RWPE2 (cell line): ENCODE results near the gene ACOX3.

ENCODE experiments used
- ATAC-seq: fragments of 200-7000 bp; cut with Tn5 transposase; 3 replicates; pipeline ENCODE4 v1.9.1; 2021; ENCODE audit warnings: low read depth
- DNase-seq: peaks from one replicate; pipeline ENCODE4 v3.0.0-alpha.2; 2020; ENCODE audit warnings: low spot score
- H3K27ac ChIP-seq: fragments of 450-650 bp; 2 replicates; pipeline ENCODE4 v1.5.1; 2017; ENCODE audit warnings: mild to moderate bottlenecking; ENCODE audit not compliant: poor library complexity, severe bottlenecking
- H3K27me3 ChIP-seq: fragments of 250-450 bp; sonication (Bioruptor Pico); 2 replicates; pipeline ENCODE4 v1.5.1; 2021; ENCODE audit warnings: mild to moderate bottlenecking, moderate library complexity; ENCODE audit not compliant: insufficient read depth, poor library complexity, severe bottlenecking
- H3K36me3 ChIP-seq: fragments of 250-450 bp; sonication (Bioruptor Pico); 2 replicates; pipeline ENCODE4 v1.5.1; 2020; ENCODE audit warnings: low read depth, mild to moderate bottlenecking, moderate library complexity
- H3K4me1 ChIP-seq: fragments of 250-450 bp; sonication (Bioruptor Pico); 2 replicates; pipeline ENCODE4 v1.5.1; 2021; ENCODE audit warnings: mild to moderate bottlenecking, moderate library complexity; ENCODE audit not compliant: insufficient read depth, poor library complexity, severe bottlenecking
- H3K4me3 ChIP-seq: fragments of 250-450 bp; sonication (Bioruptor Pico); 2 replicates; pipeline ENCODE4 v1.5.1; 2021; ENCODE audit warnings: mild to moderate bottlenecking, moderate library complexity; ENCODE audit not compliant: severe bottlenecking
- H3K9me3 ChIP-seq: fragments of 250-450 bp; sonication (Bioruptor Pico); 2 replicates; pipeline ENCODE4 v1.5.1; 2021; ENCODE audit warnings: mild to moderate bottlenecking, moderate library complexity; ENCODE audit not compliant: severe bottlenecking
- TF ChIP-seq, protein P1 (sequence below): fragments of 450-650 bp; IDR thresholded peaks from one replicate; pipeline ENCODE4 v1.5.1; 2017; ENCODE audit warnings: mild to moderate bottlenecking, moderate library complexity; ENCODE audit not compliant: poor library complexity, severe bottlenecking

ACOX3 gene

DNA sequence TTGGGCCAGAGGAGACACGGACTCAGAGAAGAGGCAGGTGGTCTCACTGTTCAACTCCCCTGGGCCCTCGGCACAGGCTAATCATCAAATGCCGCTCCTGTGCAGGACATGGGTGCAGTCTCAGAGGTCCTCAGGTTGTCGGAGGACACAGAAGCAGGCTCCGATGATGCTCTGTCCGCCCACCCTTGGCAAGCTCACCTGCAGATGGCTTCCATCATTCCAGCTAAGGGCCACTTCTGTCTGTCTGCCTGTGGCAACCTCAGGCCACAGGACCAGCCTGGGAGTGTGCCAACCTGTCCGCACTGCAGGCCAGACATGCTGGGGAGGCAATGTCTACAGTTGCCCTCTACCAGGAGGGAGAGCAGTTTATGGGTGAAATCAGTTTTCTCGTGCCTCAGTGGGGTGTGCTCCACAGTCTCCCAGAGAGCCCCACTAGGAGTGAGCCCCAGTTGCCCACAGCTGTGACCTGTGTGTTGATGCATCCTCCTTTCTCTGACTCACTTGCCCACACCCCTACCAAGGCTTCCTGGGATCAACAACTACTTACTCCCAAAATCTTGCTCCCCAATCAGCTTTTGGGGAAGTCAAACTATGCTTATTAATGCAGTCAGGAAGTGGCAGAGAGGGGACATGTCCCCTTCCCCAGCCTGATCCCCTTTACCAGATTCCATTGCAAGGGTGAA lies 115.1 kb downstream of the ACOX3 start:
- H3K27ac ChIP-seq = no peak overlapping the region
- TF ChIP-seq, protein P1, sequence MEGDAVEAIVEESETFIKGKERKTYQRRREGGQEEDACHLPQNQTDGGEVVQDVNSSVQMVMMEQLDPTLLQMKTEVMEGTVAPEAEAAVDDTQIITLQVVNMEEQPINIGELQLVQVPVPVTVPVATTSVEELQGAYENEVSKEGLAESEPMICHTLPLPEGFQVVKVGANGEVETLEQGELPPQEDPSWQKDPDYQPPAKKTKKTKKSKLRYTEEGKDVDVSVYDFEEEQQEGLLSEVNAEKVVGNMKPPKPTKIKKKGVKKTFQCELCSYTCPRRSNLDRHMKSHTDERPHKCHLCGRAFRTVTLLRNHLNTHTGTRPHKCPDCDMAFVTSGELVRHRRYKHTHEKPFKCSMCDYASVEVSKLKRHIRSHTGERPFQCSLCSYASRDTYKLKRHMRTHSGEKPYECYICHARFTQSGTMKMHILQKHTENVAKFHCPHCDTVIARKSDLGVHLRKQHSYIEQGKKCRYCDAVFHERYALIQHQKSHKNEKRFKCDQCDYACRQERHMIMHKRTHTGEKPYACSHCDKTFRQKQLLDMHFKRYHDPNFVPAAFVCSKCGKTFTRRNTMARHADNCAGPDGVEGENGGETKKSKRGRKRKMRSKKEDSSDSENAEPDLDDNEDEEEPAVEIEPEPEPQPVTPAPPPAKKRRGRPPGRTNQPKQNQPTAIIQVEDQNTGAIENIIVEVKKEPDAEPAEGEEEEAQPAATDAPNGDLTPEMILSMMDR = no peak
- H3K4me1 ChIP-seq = no peaks in the 10 kb centered on the region
- no peak for ATAC-seq
- no peaks in the 10 kb centered on the region for H3K27me3 ChIP-seq
- no peaks in the 10 kb centered on the region for H3K36me3 ChIP-seq
- no peak overlapping the region for H3K4me3 ChIP-seq
- H3K9me3 ChIP-seq = no peaks in the 10 kb centered on the region
- peak; percentile 32 for DNase-seq

DNA sequence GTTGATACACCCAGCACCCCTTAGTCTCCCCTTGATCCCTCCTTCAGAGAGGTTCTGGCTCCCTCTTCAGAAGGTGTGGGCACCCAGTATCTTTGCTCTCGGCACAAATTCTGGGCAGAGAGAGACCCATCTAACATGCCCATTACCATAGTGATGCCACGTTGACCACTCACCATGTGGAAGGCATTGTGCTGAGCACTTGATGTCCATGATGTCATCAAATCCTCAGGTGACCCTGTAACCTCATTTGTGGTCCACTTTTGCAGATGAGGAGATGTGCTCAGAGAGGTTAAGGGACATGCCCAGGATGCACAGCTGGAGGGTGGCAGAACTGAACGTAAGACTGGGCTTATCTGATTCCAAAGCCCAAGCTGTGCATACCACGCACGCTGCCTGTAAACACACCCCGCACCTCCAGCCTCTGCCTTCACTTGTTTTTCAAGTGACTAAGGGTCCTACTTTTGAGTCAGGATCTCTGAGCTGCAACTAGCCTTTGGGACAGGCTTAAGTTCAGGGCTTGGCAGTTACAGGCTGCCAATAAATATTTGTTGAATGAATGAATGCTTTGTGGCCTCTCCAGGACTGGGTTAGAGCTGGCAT lies 115.8 kb downstream of the ACOX3 start:
- Histone ChIP-seq H3K27ac (no peak overlapping the region), H3K4me3 (no peak overlapping the region), H3K27me3 (no peaks in the 10 kb centered on the region), H3K36me3 (no peaks in the 10 kb centered on the region), H3K9me3 (no peaks in the 10 kb centered on the region), H3K4me1 (peaks cover 3% of the 10 kb centered on the region)
- DNase-seq = peak; percentile 33
- peak; percentile 51 for ATAC-seq
- TF ChIP-seq, protein P1 = no peak

DNA sequence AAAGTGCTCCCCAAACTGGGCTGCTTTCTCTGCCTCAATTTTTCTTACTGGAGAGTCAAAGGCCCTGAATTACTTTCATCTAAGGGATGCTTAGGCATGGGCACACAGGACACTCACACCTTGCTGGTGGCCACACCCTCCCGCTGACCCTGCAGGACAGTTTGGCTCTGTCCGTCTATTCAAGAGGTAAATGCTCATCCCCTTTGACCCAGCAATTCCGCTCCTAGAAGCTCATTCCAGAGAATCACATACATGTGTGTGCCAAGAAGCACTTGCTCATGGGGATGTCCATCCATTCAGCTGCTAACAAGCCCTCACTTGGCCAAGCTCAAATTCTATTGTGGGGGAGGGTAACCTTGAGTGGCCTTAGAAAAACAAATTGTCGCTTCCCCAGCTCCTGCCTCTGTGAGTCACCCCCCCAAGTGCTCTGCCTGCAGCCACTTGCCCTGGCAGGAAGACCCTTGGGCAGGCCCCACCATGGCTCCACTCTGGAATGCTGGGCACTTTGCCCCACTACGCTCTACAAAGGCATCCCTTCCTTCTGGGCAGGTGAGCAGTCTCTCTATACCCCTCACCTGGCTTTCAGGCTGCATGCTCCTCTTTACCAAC lies 116.5 kb downstream of the ACOX3 start:
- H3K36me3 ChIP-seq = no peaks in the 10 kb centered on the region
- peaks cover 4% of the 10 kb centered on the region for H3K4me1 ChIP-seq
- no peak overlapping the region for H3K27ac ChIP-seq
- TF ChIP-seq, protein P1 = no peak
- H3K27me3 ChIP-seq = no peaks in the 10 kb centered on the region
- ATAC-seq (peak; percentile 30; the same call in 1 of the 3 replicates), DNase-seq (peak; percentile 45)
- H3K4me3 ChIP-seq = no peak overlapping the region
- no peaks in the 10 kb centered on the region for H3K9me3 ChIP-seq

DNA sequence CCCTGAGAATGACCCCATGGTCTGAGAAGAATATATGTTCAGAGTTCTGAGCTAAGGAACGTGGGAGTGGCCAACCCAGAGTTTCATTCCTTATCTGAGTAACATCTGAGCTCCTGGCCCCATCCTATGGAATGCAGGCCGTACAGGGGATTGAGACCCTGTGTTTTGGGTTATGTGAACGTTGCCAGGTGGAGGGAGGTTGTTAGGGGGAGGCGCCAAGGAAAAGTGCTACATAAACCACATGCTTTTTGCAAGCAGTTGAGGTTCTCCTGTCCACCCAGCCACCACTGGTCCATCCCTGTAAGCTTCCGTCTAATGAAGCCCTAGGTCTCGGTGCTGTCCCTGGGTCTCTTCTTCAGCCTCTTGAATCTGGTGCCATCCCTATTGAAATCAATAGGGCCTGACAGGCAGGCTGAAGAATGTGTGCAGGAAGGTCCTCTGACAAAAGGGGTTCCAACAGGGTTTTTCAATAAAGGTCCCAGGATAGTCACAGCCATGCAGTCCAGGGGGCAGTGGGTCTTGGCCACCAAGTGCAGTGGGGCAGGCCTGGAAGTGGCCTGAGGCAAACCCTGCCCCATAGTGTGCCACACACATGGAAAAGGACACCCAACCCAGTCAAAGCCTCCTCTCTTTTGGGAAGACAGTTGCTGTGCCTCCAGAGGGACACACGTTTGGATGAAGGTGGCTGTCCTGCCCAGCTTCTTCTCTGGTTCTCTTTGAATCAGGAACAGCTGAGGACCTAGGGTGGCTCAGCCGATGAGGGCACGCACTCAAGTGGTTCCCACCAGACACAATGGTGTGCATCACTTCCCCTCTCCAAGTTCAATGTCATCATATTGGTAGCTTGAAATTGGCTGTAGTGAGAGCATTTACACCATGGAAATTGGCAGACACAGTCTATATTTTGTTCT lies 117.5 kb downstream of the ACOX3 start:
- no peak for ATAC-seq
- Histone ChIP-seq H3K9me3 (no peaks in the 10 kb centered on the region), H3K27me3 (no peaks in the 10 kb centered on the region), H3K27ac (no peak overlapping the region), H3K36me3 (no peaks in the 10 kb centered on the region), H3K4me3 (no peak overlapping the region), H3K4me1 (peaks cover 4% of the 10 kb centered on the region)
- TF ChIP-seq, protein P1 = no peak
- DNase-seq = peak; percentile 23
